Spleen (tissue), 7 donors: ENCODE results near the gene PTX3.

ENCODE experiments used
- POLR2AphosphoS5 ChIP-seq, 3 donors: sonication (generic); formaldehyde crosslinking; IDR thresholded peaks; one replicate each; pipeline ENCODE4 v1.5.1; 2017; ENCODE audit warnings: antibody characterized with exemption in 3 of 3
- TF ChIP-seq, protein P1 (sequence below), 11 experiments: fragments of 200-600 bp in 7 of 11; fragments of 450-650 bp in 4 of 11; sonication (generic) in 4 of 11; IDR thresholded peaks in 8 of 11; conservative IDR thresholded peaks in 3 of 11; 1 replicate in 7 of 11; 2 replicates in 4 of 11; pipeline versions ENCODE4 v1.4.0 to v1.8.0; 2016 to 2021; ENCODE audit warnings: antibody characterized with exemption in 11 of 11, inconsistent platforms in 4 of 11, mild to moderate bottlenecking in 1 of 11
- donor health status: DM: no; HTN: no; CAD: no; lungs with moderate emphysema.
- donor health status: DM: no; HTN: no; CAD: no.
- donor health status: DM: no; HTN: no; CAD: no.

DNA sequence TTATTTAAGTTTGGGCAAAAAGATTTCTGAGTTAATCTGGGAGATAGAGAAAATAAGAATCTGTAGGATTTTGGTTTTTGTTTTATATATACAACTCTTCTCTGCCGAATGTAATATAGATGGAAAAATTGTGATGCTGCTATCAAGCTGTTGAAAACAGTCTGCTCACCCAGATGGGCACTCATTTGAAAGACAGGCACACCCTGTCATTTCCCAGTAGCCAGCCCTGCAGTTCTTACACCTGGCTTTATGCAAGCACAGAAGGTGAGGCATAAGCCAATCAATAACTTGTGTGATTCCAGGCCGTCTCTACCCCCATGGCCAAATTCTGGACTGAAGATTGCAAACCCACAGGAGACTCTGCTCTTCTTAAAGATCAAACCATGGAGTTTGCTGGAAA lies 27.1 kb upstream of the PTX3 start:
- TF ChIP-seq, protein P1, sequence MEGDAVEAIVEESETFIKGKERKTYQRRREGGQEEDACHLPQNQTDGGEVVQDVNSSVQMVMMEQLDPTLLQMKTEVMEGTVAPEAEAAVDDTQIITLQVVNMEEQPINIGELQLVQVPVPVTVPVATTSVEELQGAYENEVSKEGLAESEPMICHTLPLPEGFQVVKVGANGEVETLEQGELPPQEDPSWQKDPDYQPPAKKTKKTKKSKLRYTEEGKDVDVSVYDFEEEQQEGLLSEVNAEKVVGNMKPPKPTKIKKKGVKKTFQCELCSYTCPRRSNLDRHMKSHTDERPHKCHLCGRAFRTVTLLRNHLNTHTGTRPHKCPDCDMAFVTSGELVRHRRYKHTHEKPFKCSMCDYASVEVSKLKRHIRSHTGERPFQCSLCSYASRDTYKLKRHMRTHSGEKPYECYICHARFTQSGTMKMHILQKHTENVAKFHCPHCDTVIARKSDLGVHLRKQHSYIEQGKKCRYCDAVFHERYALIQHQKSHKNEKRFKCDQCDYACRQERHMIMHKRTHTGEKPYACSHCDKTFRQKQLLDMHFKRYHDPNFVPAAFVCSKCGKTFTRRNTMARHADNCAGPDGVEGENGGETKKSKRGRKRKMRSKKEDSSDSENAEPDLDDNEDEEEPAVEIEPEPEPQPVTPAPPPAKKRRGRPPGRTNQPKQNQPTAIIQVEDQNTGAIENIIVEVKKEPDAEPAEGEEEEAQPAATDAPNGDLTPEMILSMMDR (IDR thresholded peaks at IDR 0.05 in 8 of 11, conservative IDR thresholded peaks at IDR 0.05 in 3 of 11): no peak
- no peak for TF ChIP-seq POLR2AphosphoS5 (IDR thresholded peaks at IDR 0.05)
